GM21447 (cell line): ENCODE data around the gene LENEP.

Experiments
- ATAC-seq: cut with Tn5 transposase; IDR thresholded peaks from one replicate; pipeline ENCODE4 v1.9.1; 2021; ENCODE audit not compliant: unreplicated experiment

Gene LENEP

GRCh38 chr1:155024315-155024714, 30.9 kb downstream of the LENEP start:
- no peak for ATAC-seq

- ATAC-seq = no peak
These were observed 32.8 kb downstream of the LENEP start for GRCh38 chr1:155026154-155026553.

GRCh38 chr1:155026588-155026987, 33.2 kb downstream of the LENEP start:
- no peak for ATAC-seq

- no peak for ATAC-seq
These were observed 36.3 kb downstream of the LENEP start for GRCh38 chr1:155029513-155030242.

- ATAC-seq = no peak
These were observed 36.9 kb downstream of the LENEP start for GRCh38 chr1:155030243-155030795.

DNA sequence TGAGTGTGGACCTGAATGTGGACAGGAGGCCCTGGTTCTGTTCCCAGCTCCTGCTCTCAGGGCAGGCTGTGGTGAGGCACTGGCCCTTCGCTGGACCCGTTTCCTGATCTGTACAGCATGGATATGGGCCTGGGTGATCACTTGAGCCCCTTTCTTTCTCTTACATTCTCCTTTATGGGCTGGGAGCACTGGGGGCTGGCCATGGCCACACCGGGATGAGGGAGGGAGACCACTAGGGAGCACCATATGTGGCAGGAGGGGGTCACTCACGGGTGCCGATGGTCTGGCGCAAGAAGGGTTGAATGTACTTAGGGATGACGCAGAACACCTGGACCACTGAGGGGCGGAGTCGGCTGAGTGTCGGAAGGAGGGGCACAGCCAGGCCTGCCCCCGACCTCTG, 37.5 kb downstream of the LENEP start:
- no peak for ATAC-seq

DNA sequence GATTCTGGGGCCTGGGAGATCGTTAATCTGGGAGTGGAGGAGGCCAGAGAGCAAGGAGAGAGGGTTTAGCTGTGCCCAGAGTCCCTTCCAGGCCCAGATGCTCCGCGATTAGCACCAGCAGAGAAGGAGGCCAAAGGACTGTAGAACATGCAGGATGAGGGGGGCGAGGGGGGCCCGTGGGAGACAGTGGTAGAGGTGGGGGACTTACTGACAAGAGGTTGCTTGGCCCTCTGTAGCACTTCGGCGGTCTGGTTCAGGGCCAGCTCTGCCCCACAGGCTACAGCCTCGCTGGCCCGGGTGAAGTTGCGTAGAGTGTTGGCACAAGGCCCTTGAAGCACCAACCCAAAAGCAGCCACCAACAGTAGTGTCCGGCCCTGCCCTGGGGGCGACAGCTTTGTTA, 39.5 kb downstream of the LENEP start:
- ATAC-seq = no peak

DNA sequence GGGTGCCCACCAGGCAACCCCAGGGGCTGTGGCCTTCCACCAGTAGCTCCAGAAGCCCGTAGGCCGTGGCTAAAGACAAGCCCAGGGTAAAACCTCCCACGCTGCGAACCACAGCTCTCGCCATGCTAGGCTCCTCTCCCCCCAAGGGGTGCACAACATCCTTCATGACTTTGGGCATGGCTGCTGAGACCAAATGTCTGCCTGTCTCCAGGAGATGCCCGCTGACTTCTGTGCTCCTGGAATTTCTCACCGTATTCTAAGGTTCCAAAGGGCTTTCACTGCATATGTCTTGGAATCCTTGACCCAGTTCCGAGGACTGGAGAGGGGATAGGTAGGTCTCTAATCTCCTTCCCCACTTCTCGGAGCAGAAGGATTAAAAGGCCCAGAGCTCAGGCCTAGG, 40.1 kb downstream of the LENEP start, which contains the start of the genes DCST1 and DCST2:
DCST1 (plus strand) TSS at position 301 of the 400 bp plus-strand sequence. CDS start 213 bp downstream, outside the sequence.
DCST2 (minus strand) TSS at position 258 of the 400 bp plus-strand sequence; CDS start at position 178, 80 bp downstream.
- no peak for ATAC-seq

DNA sequence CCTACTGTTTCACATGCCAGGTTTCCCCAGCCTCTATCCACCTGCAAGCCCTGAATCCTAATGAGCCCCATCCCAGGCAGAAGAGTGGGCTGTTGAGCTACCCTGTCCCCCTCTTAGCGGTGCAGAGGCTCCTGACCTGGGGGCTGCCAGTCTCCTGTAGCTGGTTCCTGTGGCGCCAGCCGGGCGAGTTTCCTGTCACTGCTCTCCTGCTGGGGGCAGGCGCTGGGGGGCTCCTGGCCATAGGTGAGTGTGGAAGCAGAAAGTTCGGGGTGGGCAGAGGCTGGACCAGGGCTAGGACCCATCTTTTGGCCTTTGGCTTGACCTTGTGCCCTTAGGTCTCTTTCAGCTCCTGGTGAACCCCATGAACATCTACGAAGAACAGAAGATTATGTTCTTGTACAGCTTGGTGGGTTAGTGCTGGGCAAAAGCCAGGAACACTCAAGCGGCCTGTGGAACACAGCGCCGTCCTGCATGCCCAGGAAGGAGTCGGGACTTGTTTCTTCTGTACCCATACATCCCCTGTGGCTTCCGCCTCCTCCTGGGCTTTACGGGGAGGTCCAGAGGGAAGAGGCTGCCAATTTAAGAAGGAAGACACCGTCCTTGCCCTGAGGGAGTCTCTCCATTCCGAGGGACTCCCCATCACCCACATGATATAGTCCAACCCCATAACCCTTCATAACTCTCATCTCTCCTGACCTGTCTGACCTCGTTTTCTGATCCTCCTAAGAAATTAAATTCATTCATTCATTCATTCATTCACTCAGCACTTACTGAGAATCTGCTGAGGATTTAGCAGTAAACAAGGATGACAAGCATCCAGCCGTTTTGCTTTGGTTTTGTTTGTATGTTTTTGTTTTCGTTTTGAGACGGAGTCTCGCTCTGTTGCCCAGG, 41.2 kb downstream of the LENEP start:
- ATAC-seq = no peak

DNA sequence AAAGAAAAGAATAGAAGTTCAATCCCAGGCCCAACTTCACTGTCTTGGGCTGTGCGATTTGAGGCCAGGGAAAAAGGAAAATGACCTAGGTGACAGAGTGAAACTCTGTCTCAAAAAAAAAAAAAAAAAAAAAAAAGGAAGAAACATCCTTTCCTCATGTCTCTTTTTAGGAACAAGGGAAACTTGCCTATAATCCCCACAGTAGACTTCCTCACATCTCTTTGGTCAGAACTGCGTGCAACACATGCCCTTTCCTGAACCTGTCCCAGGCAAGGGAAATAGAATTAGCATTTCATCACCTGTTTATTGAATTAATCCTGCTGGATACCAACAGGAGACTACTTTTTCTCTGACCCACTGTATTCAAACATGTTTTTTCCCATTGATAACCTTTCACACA, 42.5 kb downstream of the LENEP start:
- ATAC-seq = no peak

DNA sequence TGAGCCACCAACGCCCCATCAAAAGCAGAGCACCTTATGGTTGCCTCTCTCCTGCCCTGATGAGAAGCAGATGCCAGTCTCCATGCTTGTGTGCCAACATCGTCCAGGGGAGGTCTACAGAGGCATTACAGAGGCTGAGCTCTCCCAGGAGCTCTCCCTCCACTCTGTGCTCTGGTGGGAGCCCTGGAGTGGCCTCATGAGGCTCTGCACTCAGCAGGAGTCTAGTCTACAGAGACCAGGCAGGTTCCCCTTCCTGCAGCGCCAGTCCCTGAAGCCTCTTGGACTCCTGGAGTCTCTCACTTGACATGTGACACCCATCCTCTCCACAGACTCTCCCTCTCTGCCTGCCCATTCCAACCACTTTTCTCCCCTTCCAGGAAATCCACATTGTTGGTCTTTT, 43.7 kb downstream of the LENEP start:
- ATAC-seq = no peak

DNA sequence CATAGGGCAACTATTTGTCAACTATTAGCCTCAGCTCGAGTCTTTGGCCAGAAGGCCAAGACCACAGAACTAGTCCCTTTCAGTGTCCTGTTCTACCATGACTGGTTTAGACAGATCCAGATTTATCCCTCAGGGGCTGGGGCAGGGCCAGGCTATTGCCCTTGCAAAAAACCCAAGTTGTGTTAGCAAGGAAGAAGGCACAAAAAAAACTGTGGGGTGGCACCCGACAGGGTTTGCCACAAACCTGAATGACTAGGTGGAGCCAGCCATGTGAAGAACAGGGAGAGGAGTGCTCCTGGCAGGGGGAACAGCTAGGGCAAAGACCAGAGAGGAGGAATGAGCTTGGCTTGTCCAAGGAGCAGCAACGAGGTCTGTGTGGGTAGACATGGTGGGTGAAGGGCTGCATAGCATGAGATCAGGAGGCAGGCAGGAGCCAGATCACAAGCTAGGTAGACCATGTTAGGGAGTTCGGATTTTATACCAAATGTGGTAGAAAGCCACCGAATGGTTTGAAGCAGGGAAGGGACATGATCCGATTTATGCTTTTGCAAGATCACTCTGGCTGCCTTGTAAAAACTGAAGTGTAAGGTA, 44.6 kb downstream of the LENEP start:
- ATAC-seq = no peak

GRCh38 chr1:155038602-155039307, 45.4 kb downstream of the LENEP start:
- ATAC-seq = no peak

GRCh38 chr1:155039308-155039669, 45.9 kb downstream of the LENEP start:
- no peak for ATAC-seq

DNA sequence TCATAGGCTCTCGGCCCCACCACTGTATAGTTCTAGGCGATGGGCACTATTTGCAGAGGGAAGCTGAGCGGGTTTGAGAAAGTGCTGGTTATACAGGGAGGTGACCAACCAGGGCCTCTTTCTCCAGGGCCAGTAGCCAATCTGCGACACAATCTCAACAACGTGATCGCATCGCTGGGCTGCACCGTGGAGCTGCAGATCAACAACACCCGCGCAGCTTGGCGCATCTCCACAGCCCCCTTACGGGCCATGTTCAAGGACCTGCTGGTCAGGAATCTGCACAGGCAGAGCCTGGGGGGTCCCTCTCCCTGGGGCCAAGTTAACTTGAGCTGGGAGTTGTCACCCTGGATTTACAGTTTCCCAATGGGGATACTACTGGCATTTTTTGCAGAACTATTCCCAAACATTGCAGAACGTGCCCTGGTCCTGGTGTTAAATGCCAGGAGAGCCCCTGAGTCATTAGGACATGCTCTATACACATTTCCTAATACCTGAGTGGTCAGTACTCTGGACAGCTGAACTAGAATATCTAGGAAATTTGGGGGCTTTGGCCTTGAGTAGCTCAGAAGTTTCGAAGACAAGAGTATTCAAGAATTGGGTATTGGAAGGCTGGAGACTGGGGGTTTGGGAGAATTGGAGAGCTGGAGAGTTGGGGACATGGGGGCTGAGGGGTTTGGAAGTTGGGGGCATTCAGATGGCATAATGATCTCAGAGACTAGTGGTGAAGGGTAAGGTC, 47.1 kb downstream of the LENEP start:
- ATAC-seq = no peak

DNA sequence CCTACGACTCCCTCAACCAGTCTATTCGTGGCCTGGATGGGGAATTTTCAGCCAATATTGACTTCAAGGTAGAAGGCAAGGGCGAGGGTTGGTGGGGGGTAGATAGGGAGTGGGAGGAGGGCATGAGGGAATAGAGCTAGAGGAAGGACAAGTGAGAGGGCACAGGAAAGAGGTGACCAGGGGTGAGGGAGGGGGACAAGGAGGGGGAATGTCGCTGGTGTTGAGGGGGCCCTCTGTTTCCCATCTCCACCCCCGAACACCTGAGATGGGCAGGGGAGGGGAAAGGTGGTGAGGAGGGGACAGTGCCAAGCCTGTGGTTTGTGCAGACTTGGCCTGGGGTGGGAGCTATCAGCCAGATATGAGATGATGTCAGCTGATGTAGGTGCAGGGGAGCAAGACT, 49.4 kb downstream of the LENEP start:
- no peak for ATAC-seq

- ATAC-seq = no peak
These were observed 49.9 kb downstream of the LENEP start for GRCh38 chr1:155043301-155043702.

GRCh38 chr1:155043793-155044192, 50.4 kb downstream of the LENEP start:
- no peak for ATAC-seq
